T-helper 1 cell treated with Interleukin-12 subunit alpha and Interleukin-12 subunit beta and Interleukin-4 antibody, amounts not matched to agents 30 ng/mL and 1 ng/mL, for 36 hours (primary cell): Measurements from ENCODE around the gene SERTAD4. TPM values are rescaled to one million over a fixed set of nuclear protein-coding genes. Genes with fewer than 3 reads are reported as not detected.
"Not testable (repeated sequence)": the region's sequence is repeated elsewhere in the genome, so short reads cannot be mapped to it uniquely, and the experiment has no call there.

ENCODE experiments used
- intact Hi-C: fragments of 100-400 bp; cut with micrococcal nuclease; formaldehyde crosslinking; loops from one replicate; pipeline ENCODE4 v1.15.1; 2024
- total RNA-seq: library from RNA; stranded (reverse); gene quantifications from 2 replicates; pipeline ENCODE4 v1.2.3, GENCODE V29; 2022

SERTAD4 gene
- total RNA-seq, 1 donor from 2014 or later, result not detected

DNA sequence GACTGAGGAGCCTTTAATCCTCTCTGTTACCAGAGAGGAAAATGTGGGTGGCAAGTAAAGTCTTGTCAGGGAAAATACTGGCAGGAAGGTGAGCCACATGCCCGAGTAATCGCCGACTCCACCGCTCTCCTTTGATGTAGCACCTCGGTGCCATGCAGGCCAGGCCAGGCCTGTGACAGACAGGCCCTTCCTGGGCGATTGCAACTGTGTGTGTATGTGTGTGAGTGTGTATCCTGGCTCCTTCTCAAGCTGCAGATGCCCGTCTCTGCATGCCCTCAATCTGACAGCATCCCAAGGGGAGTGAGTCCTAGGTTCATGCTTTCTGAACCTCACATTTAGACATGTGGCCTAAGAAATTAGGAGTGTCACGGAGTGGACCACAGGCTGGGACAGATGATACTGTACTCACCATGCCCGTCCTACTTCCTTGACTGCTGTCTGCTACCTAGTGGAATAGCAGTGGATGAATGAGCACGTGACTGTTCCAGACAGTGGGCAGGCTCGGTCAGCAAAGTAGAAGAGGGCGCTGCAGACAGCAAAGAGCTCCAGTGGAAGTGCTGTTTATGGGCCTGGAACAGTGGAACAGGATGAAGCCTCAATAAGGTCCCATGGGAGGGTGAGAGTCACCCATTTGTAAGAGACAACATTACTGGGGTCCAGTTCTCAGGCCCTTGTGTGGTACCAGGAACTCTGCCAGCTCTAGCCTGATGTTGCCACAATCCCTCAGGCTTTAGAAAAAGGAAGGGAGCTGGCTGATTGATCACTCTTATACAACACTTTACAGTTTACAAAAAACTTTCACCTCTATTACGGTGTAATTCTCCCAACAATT lies 25.3 kb downstream of the SERTAD4 start:
- intact Hi-C loops, result no loop called here

DNA sequence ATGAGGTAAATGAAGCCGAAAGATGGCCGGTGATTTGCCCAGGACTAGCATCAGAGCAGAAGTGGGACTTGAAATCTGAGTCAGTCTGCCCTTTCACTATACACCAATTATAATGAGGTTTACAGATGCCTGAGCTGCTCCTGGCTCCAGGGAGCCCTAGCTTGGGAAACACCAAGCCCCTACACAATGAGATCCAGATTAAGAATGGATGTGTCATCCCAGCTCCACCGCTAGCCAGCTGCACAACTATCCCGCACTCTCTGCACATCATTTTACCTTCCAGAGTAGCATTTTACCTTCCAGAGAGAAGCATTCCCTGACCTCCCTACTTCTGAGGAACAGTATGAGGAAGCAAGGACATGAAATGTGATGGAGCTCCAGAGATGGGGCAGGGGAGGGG lies 27.0 kb downstream of the SERTAD4 start:
- intact Hi-C loops, result no loop called here

DNA sequence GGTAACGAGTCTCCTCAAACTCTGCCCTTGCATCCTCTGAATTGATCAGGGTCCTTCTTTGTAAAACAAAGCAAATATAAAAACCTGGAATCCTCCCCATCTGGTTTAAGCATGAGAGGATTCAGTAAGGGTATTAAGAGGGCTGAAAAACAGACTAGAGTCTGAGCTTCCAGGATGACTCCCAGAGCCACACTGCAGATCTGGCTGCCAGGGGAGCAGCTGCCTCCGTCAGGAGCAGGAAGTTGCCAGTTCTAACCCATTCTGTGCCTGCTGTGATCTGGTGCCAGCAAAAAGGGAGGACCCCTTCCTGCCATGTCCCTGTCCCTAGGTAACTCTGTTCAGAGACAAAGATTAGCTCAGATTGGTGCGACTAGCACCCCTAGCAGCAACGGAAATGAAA lies 27.5 kb downstream of the SERTAD4 start:
- intact Hi-C loops, result no loop called here

DNA sequence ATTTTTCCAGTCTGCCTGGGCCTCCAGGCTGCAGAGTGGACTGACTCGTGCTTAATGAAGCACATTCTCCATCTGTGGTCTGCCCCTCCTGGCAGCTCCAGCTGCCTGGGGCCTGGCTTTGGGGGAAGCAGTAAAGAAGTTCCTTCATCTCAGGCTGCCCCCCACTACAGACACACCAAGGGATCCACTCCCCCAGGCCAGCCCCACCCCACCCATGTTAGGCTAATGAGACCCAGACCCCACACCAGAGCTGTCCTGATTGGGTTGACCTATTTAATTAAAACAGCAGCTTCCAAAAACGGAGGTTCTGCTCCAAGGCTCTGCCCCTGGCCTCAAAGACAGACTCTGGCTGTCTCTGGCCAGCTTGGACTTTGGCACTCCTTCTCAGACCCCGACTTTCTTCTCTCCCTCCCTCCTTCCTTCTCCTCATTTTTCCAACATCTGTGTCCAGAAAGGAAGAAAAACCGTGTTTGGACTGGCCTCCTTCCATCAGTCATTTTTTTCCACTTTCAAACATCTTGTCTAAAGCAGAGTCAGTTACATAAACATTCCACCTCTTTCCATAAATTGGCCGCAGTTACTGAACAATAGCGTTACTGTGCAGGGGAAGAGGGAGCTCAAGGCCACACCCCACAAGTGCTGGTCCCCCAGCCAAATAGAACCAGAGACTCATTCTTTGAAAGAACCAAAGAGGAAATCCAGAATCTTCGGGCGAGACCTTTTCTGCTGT lies 29.7 kb downstream of the SERTAD4 start:
- intact Hi-C loops, result no loop called here

DNA sequence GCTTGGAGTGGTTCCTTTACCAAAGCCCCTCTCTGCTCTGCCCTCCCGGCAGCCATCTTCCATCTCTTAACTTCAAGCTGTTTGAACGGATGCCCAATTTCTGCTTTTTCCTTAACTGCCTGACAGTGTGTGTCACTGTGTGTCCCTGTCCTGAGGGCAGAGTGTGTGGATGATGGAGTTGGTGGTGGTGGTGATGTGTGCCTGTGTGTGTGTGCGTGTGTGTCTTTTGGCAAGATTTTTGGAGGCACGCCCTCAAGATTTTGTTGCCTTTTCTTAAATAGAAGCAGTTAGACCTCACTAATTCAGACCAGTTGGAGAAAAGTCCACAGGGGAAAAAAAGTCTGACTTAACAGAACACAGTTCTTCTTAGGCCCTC lies 30.3 kb downstream of the SERTAD4 start:
- intact Hi-C loops, result no loop called here

DNA sequence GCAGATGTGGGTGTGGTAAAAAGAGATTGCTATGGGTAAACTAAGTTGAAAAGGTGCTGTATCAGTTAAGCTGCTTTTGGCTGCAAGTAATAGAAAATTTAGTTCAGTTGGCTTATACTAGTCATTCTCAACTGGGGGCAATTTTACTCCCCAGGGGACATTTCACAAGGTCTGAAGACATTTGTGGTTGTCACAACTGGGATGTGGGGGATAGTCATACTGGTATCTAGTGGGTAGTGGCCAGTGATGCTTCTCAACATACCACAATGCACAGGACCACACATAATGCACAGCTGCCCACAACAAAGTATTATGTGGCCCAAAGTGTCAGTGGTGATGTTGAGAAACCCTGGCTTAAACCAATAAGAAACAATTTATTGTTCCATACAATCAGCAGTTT lies 31.4 kb downstream of the SERTAD4 start:
- intact Hi-C loops, result no loop called here

DNA sequence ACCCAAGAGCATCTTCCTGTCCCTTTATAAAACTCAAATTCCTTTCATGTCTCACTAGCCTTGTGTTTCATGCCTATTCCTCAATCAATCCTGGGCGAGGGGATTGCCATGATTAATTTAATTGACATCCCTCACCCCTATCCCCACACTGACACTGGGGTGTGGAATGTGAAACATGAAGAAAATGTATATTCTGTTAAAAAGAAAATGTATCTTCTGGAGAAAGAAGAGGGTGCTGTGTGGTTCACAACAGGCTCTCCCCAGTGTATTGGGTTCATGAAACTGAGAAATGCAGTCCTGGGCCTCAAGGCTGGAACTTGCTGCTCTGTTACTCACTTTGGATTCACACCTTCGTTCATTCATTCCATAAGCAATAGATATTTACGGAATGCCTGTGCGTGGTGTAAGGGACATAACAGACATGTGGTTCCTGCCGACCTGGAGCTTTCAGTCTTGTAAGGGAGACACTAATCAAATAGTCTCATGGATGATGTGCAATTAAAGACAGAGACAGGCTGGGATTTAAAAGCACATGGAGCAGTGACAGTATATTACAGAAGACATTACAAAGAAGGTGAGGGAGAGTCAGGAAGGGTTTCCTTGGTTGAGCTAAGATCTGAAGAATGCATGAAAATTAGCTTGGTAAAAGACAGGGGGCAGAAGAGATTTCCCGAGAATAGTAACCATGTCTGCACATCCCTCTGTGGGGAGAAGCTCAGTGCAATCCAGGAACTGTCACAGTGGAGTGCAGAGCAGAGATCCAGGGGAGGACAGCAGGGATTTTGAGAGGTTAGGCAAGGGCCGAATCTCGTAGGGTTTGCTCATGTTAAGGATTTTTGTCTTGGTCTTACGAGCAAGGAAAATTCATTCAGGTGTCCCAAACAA lies 32.1 kb downstream of the SERTAD4 start:
- intact Hi-C loops, result no loop called here

DNA sequence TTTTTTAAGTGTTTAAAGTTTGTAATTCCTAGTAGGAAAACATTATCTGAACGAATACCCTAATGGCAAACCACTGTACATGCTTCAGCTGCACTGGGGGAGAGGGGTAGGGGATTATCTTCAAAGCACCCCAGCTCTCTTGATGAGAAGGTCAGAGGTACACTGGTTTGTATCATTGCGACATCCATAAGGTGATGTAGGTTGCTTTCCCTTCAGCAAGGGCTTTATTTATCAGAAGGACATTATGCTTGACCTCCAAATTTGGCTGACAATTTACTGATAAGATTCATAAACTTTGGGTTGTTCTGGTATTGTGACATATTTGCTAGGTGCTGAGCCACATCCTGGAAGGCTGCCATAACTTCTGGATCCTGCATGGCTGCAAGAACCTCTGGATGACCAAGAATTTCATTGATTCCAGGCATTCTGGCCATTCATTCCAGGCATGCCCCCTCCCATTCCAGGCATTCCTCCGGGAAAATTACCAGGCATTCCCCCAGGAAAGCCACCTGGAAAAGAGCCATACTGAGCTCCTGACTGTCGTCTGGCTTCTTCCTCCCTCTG lies 32.9 kb downstream of the SERTAD4 start:
- intact Hi-C loops, result not testable (repeated sequence)

DNA sequence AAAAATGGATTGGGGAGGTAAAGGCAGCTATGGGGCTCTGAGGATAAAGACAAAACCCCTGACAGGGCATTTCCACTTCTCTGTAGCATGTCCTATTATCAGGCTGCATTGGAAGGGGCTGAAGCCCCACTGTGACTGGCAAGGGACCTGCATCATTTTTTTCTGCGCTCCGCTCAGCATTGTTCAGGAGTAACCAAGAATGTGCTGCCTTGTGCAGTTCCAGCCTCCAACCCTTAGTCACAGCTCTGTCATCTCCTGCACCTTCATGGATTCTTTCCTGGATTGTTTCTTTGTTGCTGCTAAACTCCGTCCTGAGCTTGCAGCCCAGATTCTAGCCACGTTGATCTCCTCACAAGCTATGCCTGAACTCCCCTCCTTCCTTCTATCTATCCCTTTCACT lies 37.4 kb downstream of the SERTAD4 start:
- intact Hi-C loops, result no loop called here

DNA sequence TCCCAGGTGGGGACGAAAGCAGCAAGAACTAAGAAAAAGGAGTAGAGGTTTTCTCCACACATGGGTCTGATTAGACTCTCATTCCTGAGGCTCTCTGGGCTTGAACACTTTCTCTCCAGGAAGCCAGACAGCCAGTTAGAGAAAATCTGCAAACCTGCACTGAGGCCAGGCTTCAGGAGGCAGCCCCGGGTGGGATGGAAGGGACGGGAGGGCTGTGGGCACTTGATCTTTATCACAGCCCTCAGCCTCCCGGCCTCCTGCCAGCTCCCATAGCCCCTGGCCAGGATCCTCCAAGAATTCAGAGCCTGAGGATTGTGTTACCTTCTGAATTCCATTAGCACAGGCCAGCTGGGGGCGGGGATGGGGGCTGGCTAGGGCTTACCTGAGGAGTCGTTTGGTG lies 40.1 kb downstream of the SERTAD4 start:
- intact Hi-C loops, result no loop called here

DNA sequence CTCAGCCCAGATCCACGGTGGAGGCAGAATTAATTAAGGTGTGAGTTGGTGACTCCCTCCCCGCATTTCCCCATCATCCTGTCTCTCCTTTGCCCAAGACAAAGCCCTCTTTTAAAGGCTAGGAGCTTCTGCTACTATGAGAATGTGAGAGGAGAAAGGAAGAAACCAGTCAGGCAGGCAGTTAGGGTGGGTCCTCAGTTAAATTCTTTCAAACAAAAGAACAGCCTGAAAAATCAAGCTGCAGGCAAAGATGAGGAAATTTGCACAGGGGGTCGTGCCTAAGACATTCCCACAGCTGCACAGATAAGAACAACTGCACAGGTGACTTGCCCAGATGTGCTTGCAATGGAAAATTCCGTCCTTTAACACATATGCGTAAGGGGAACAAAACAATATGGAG lies 47.6 kb downstream of the SERTAD4 start:
- intact Hi-C loops, result no loop called here

DNA sequence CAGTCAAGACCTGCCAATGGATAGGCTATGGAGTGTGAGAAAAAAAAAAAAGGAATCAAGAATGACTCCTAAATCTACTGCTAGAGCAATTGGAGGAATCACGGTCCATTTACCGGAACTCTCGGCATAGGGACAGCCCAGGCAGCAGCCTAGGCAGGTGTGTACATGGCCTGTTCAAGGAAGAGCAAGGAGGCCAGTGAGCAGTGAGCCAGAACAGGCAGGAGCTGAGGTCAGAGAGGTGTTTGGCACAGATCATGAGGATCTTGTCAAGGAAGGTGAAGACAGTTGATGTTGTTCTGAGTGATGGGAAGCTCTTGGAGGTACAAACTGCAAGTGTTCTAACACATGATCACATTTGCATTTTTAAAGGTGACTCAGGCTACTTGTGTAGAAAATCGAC lies 55.5 kb downstream of the SERTAD4 start:
- intact Hi-C loops, result no loop called here

DNA sequence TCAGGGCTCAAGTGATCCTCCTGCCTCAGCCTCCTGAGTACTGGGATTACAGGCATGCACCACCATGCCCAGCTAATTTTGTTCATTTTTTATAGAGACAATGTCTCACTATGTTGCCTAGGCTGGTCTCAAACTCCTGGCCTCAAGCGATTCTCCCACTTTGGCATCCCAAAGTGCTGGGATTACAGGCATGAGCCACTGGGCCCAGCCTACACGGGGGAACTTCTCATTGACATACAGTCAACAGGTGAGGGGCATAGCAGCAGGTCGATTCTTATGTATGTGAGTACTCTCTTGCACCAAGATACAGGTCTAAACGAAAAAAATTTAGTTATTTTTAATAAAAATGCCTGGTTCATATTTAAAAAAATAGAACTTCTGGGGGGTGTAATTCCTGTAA lies 56.7 kb downstream of the SERTAD4 start:
- intact Hi-C loops, result no loop called here

DNA sequence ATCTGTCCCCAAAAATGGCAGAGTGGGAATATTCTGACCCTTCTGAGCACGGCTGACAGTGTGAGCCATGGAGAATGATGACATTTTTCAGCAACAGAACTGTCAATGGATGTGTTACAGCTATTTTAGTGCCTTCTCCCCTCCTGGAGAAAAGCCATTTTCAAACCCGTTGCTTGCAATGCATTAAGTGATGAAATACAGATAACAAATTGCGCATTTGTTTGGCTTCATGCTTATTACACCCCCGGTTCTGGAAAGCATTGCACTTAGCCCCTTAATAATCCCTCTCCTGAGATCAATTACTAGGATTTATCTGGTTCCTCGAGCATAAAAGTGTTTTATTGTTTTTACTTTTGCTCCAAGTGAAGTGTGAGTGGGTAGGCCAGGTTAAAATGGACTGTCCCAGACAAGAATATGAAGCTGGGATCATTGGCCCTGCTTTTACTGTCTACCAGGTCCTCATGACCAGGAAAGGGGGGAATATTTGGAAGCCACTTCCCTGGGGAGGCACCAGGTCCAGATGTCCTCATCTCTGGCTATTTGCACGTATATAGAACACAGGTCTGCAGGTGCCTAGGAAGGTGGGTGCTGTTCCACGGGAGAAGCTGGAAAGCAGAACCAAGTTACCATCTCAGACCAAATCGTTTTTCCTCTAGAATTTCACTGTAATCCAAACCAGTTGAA lies 58.6 kb downstream of the SERTAD4 start:
- intact Hi-C loops, result no loop called here

DNA sequence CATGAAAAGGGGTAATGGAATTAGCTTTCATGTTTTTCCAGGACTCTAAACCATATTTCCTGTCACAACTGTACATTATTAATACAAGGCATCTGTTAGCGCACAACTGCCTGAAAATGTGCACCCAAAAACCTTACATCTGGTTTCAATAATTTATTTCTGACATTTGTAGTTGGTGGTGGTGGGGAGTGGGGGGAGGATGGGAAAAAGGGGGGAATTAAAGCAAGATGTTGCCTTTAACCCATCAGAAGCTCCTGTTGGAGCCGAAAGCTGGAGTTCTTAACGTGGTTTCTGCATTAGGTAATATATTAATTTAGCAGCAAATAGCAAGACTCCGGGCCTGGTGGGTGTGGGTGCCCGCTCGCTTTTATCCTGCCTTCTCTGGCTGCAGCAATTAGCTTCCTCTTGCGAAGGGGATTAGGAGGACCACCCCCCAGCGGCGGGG lies 59.2 kb downstream of the SERTAD4 start:
- intact Hi-C loops, result no loop called here

DNA sequence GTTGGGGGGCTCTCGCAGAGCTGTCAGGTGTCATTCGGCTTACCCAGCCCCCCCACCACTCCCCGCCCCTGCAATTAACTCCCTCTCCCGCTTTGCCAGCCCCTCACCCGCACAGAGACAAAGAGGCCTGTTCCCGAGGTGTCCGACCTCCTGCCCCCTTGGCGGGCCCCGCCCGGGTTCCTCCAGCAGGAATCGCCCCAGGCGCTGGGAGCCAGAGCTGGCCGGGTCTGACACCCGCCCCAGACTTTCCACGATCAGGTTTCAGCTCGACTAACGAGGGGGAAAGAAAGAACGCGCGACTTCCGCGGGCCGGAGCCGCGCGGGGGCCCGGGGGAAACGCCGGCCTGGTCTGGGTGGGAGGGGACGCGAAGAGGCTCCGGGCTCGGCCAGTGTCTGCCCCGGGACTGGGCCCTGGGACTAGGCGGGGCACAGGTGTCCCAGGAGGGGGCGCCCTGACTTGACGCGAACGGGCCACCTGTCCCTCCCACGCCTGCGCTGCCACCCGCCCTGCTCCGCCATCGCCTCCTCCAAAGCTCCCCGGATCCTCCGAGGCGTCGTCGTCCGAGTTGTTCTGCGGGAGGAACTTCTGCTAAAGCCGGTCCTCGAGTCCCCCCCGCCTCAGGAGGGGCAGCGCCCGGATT lies 59.8 kb downstream of the SERTAD4 start:
- intact Hi-C loops, result no loop called here

DNA sequence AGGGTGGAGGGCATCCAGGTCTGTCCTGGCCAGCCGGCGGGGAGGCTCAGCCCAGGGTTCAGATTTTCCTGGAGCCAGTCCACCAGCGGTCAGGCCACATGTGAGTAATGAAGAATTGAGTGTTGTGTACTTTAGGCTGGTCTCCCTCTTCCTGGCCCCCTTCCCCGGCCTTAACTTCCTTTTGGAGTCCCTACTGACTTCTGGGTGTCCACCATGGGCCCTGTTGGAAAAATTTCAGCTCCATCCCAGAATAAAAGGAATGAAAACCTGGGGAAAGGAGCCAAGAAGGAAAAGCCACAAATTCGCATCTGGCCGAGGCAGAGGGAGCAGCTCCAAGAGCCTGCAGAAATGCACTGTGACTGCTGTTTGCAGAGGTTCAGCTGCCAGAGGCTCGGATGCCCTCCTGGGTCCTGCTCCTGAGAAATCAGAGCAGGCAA lies 60.6 kb downstream of the SERTAD4 start:
- intact Hi-C loops, result no loop called here

DNA sequence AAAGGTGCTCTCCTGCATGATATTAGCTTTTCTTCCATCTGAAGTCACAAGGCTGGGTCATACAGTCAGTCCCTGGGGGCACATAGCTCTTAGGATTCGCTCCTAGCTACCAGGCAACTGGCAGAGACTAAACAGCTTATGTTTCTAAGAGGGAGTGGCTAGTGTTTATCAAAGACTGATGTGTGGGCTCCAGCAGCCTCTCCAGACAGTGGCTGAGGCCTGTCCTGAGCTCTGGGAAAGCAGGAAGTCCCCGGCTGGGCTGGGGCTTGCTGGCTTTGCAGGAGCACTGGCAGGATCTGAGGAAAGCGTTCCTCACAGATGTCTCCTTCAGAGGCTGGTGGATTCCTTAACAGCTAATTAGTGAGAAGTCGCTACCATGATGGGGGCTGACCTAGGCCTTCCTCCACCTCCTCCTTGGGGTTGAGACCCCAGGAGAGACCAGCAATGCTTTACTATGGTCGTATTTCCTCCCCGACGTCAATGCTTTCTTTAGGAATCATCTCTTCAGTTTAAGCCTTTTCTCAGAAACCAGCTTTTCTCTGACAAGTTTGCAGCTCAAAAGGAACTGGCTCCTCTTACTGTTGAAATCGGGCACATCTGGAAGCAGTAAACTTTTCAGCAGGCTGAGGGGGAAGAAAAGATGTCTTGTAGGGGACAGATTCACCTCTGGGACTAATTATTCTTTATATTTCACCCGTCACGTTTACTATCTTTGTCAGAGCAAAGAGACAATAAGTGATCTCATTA lies 62.6 kb downstream of the SERTAD4 start:
- intact Hi-C loops, result no loop called here
